ENCODE results near the gene SYCP2.

DNA sequence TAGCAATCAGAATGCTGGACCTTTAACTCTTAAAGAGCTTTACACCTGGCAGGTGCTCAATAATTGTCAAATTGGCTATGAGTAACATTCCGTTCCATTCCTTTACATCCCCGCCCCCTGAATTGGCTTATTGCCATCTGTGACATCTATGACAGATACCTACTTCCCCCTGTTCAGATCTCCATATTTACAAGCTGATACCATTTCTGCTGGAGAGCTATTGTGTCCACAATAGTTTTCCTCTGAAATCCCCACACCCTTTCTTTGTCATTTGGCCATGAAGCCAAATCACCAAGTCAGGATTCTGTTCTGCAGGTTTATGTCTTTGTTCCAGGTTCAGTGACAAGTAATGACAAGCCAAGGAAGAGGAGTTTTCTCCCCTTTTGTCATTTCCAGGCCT is 28.0 kb upstream of the SYCP2 start:
- TF ChIP-seq, protein P1, sequence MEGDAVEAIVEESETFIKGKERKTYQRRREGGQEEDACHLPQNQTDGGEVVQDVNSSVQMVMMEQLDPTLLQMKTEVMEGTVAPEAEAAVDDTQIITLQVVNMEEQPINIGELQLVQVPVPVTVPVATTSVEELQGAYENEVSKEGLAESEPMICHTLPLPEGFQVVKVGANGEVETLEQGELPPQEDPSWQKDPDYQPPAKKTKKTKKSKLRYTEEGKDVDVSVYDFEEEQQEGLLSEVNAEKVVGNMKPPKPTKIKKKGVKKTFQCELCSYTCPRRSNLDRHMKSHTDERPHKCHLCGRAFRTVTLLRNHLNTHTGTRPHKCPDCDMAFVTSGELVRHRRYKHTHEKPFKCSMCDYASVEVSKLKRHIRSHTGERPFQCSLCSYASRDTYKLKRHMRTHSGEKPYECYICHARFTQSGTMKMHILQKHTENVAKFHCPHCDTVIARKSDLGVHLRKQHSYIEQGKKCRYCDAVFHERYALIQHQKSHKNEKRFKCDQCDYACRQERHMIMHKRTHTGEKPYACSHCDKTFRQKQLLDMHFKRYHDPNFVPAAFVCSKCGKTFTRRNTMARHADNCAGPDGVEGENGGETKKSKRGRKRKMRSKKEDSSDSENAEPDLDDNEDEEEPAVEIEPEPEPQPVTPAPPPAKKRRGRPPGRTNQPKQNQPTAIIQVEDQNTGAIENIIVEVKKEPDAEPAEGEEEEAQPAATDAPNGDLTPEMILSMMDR (IDR thresholded peaks at IDR 0.05): no peak
- no peak for TF ChIP-seq POLR2A (IDR thresholded peaks at IDR 0.05)
- TF ChIP-seq POLR2AphosphoS5 (IDR thresholded peaks at IDR 0.05): no peak
- TF ChIP-seq EP300 (IDR thresholded peaks at IDR 0.05): no peak
